K562 (cell line): ENCODE measurements around the gene NTN1. TPM values are rescaled to one million over a fixed set of nuclear protein-coding genes. Genes with fewer than 3 reads are reported as not detected.

ENCODE experiments used
- ATAC-seq: fragments of 200-7000 bp; cut with Tn5 transposase; 3 replicates; pipeline ENCODE4 v1.9.1; 2020; ENCODE audit warnings: moderate library complexity
- BruUV-seq: library from RNA; stranded (reverse); fragments of 400-500 nt; replicated peaks from 2 replicates; lab custom pipeline; 2021; lab: Mats Ljungman, UMichigan
- CTCF ChIA-PET: fragments of 300-600 bp; formaldehyde crosslinking; extraction: SDS; loops from one replicate; lab custom pipeline; 2021; ENCODE audit warnings: low intra/inter-chr PET ratio; lab: Yijun Ruan, JAX
- POLR2A ChIA-PET: fragments of 300-600, 350-650 bp; sonication (Branson Sonifier 250); formaldehyde crosslinking; extraction: SDS; loops from one replicate; lab custom pipeline; 2021; ENCODE audit warnings: antibody characterized with exemption, inconsistent platforms; lab: Yijun Ruan, JAX
- DNase-seq, 4 experiments: peaks; one replicate each; pipeline versions ENCODE4 v3.0.0 to v3.0.0-alpha.2; 2011 to 2018; ENCODE audit warnings: low spot score in 3 of 4, mixed read lengths in 3 of 4; ENCODE audit errors: extremely low read depth in 1 of 4
- FAIRE-seq: peaks from 2 replicates; lab custom pipeline; 2011; peaks lifted over from hg19 to GRCh38; lab: Jason Lieb, UNC
- H2AFZ ChIP-seq: 2 replicates; pipeline ENCODE4 v1.6.0; 2011; ENCODE audit warnings: low read depth, low read length, control low read depth, inconsistent platforms
- H3K27ac ChIP-seq: fragments of 200-600 bp; 3 replicates; pipeline ENCODE4 v1.8.0; 2011; ENCODE audit warnings: low read depth, mild to moderate bottlenecking, control low read depth, inconsistent platforms, low read length, moderate library complexity, mixed read lengths; ENCODE audit errors: extremely low read depth
- H3K27me3 ChIP-seq, 2 experiments: fragments of 300-600 bp in 1 of 2; 2 replicates in 1 of 2; 3 replicates in 1 of 2; pipeline versions ENCODE4 v1.6.0 to v1.8.0; 2011; ENCODE audit warnings: inconsistent platforms in 2 of 2, low read length in 2 of 2, mild to moderate bottlenecking in 1 of 2, mixed read lengths in 1 of 2, moderate library complexity in 1 of 2; ENCODE audit not compliant: control insufficient read depth in 2 of 2, insufficient read depth in 2 of 2
- H3K36me3 ChIP-seq: fragments of 300-600 bp; 3 replicates; pipeline ENCODE4 v1.8.0; 2011; ENCODE audit warnings: mild to moderate bottlenecking, low read length, inconsistent platforms; ENCODE audit not compliant: control insufficient read depth, insufficient read depth
- H3K4me1 ChIP-seq, 2 experiments: fragments of 200-600 bp in 1 of 2; replicated peaks in 1 of 2; 2 replicates in 1 of 2; 3 replicates in 1 of 2; pipeline versions ENCODE4 v1.5.1 to v1.8.0; 2011; ENCODE audit warnings: inconsistent platforms in 2 of 2, low read length in 2 of 2, mild to moderate bottlenecking in 1 of 2, mixed read lengths in 1 of 2, moderate library complexity in 1 of 2; ENCODE audit not compliant: control insufficient read depth in 2 of 2, insufficient read depth in 2 of 2
- H3K4me2 ChIP-seq: 2 replicates; pipeline ENCODE4 v1.6.1; 2011; ENCODE audit warnings: low read length, control low read depth, inconsistent platforms, mixed read lengths; ENCODE audit not compliant: insufficient read depth
- H3K4me3 ChIP-seq: fragments of 200-600 bp; sonication (generic), shearing (Covaris generic); 2 replicates; pipeline ENCODE4 v1.5.1; 2016; ENCODE audit warnings: control low read depth, inconsistent platforms
- H3K79me2 ChIP-seq: fragments of 200-600 bp; 3 replicates; pipeline ENCODE4 v1.8.0; 2011; ENCODE audit warnings: low read length, inconsistent platforms; ENCODE audit not compliant: control insufficient read depth, insufficient read depth
- H3K9ac ChIP-seq, 2 experiments: 2 replicates each; pipeline versions ENCODE4 v1.6.0 to v1.6.1; 2011; ENCODE audit warnings: low read depth in 2 of 2, low read length in 2 of 2, control low read depth in 1 of 2, inconsistent platforms in 1 of 2, mild to moderate bottlenecking in 1 of 2, mixed read lengths in 1 of 2; ENCODE audit not compliant: insufficient read depth in 1 of 2
- H3K9me1 ChIP-seq: one replicate; pipeline ENCODE4 v1.6.0; 2011; ENCODE audit warnings: inconsistent platforms, mild to moderate bottlenecking, low read length, moderate library complexity; ENCODE audit not compliant: control insufficient read depth, insufficient read depth
- H3K9me3 ChIP-seq: replicated peaks from 2 replicates; pipeline ENCODE4 v1.5.1; 2011; ENCODE audit warnings: low read depth, low read length, inconsistent platforms; ENCODE audit not compliant: control insufficient read depth, insufficient read depth
- H4K20me1 ChIP-seq: replicated peaks from 2 replicates; pipeline ENCODE4 v1.6.1; 2011; ENCODE audit warnings: low read length, inconsistent platforms, mixed read lengths; ENCODE audit not compliant: control insufficient read depth, insufficient read depth
- EHMT2 ChIP-seq: fragments of 450-650 bp; IDR thresholded peaks from 2 replicates; pipeline ENCODE4 v1.6.1; 2018; ENCODE audit warnings: antibody characterized with exemption
- EWSR1 ChIP-seq: fragments of 450-650 bp; IDR thresholded peaks from 2 replicates; pipeline ENCODE4 v1.6.1; 2018; ENCODE audit warnings: borderline replicate concordance, mild to moderate bottlenecking, low read depth, moderate library complexity; ENCODE audit not compliant: partially characterized antibody
- GTF2B ChIP-seq: IDR thresholded peaks from 2 replicates; pipeline ENCODE4 v1.6.1; 2011; ENCODE audit not compliant: insufficient read length; ENCODE audit errors: extremely low read depth
- HDAC3 ChIP-seq: fragments of 450-650 bp; IDR thresholded peaks from 2 replicates; pipeline ENCODE4 v1.6.1; 2018; ENCODE audit warnings: borderline replicate concordance, mild to moderate bottlenecking, moderate library complexity; ENCODE audit not compliant: partially characterized antibody
- KLF6 ChIP-seq: fragments of 250-450 bp; sonication (Bioruptor Pico); IDR thresholded peaks from 2 replicates; pipeline ENCODE4 v1.4.0; 2020; ENCODE audit warnings: mild to moderate bottlenecking, moderate library complexity, borderline replicate concordance
- MIER1 ChIP-seq: fragments of 450-650 bp; IDR thresholded peaks from 2 replicates; pipeline ENCODE4 v1.6.1; 2016; ENCODE audit warnings: antibody characterized with exemption, mild to moderate bottlenecking, low read depth
- NCOA2 ChIP-seq, 2 experiments: fragments of 450-650 bp; IDR thresholded peaks; 2 replicates each; pipeline ENCODE4 v1.6.1; 2018; ENCODE audit warnings: mild to moderate bottlenecking in 2 of 2, moderate library complexity in 1 of 2; ENCODE audit not compliant: partially characterized antibody in 2 of 2
- NR4A1 ChIP-seq, 2 experiments: fragments of 250-450 bp in 1 of 2; fragments of 450-650 bp in 1 of 2; sonication (Bioruptor Pico) in 1 of 2; IDR thresholded peaks; 2 replicates each; pipeline versions ENCODE4 v1.4.0 to v1.6.1; 2016 to 2020; ENCODE audit warnings: mild to moderate bottlenecking in 2 of 2, missing compliant biosample characterization in 1 of 2, missing genetic modification characterization in 1 of 2, moderate library complexity in 1 of 2
- POLR2A ChIP-seq: fragments of 450-650 bp; conservative IDR thresholded peaks from 2 replicates; pipeline ENCODE4 v1.6.1; 2016
- SMARCB1 ChIP-seq: IDR thresholded peaks from 2 replicates; pipeline ENCODE4 v1.6.1; 2011; ENCODE audit warnings: improper control_type of control experiment, low read depth; ENCODE audit not compliant: insufficient read length
- SNAPC5 ChIP-seq: fragments of 250-450 bp; sonication (Bioruptor Pico); IDR thresholded peaks from 2 replicates; pipeline ENCODE4 v1.8.0; 2021; ENCODE audit warnings: moderate library complexity, mild to moderate bottlenecking, inconsistent platforms
- ZNF324 ChIP-seq: fragments of 250-450 bp; sonication (Bioruptor Pico); IDR thresholded peaks from 2 replicates; pipeline ENCODE4 v1.4.0; 2020; ENCODE audit warnings: mild to moderate bottlenecking
- ZNF639 ChIP-seq, 2 experiments: fragments of 200-800 bp in 1 of 2; sonication (Bioruptor generic) in 1 of 2; sonication (generic) in 1 of 2; formaldehyde crosslinking in 1 of 2; IDR thresholded peaks in 1 of 2; conservative IDR thresholded peaks in 1 of 2; 2 replicates each; pipeline versions ENCODE4 v1.5.0 to v1.6.1; 2016 to 2020; ENCODE audit warnings: missing compliant biosample characterization in 1 of 2, missing genetic modification characterization in 1 of 2, missing genetic modification reagents in 1 of 2
- ZNF655 ChIP-seq: fragments of 250-450 bp; sonication (Bioruptor Pico); IDR thresholded peaks from 2 replicates; pipeline ENCODE4 v1.5.0; 2021
- WGBS: fragments of 100-300 bp; shearing (Covaris generic); methylation state at CpG from one replicate; pipeline ENCODE4 v1.1.6; 2016; ENCODE audit warnings: low coverage, mixed read lengths; ENCODE audit not compliant: insufficient coverage; ENCODE audit errors: missing lambda C conversion rate; 5-methylcytosine and 5-hydroxymethylcytosine counted together
- in situ Hi-C: fragments of 300-500 bp; cut with MboI; formaldehyde crosslinking; loops from 4 replicates; pipeline ENCODE4 v1.15.0; 2018; ENCODE audit warnings: inconsistent platforms, mixed read lengths
- intact Hi-C: fragments of 100-400 bp; cut with micrococcal nuclease; formaldehyde crosslinking; loops from 2 replicates; pipeline ENCODE4 v1.14.2; 2022
- polyA plus RNA-seq, 8 experiments: library from polyadenylated mRNA; depleted of rRNA in 4 of 8; stranded (reverse) in 5 of 8; unstranded in 3 of 8; fragments of >200 nt; fragmentation: Nextera tagmentation in 2 of 8; fragmentation: Illumina TruSeq in 1 of 8; extraction: Ambion mirVana in 2 of 8; extraction: Trizol in 1 of 8; gene quantifications; 2 replicates each; pipeline versions ENCODE4 v1.2.1 to v1.2.3, GENCODE V29; 2011 to 2014; ENCODE audit warnings: inconsistent platforms in 1 of 8, missing spikeins in 1 of 8
- total RNA-seq, 7 experiments: library from RNA; depleted of rRNA in 6 of 7; stranded (reverse); fragments of >200 nt in 6 of 7; fragmentation: Illumina TruSeq in 2 of 7; extraction: Trizol in 2 of 7; gene quantifications; 2 replicates each; pipeline versions ENCODE4 v1.2.1 to v1.2.3, GENCODE V29; 2011 to 2021; ENCODE audit warnings: low replicate concordance in 1 of 7

NTN1 gene
- total and polyA plus RNA-seq, 9 of the 15 experiments (the other 6 are each of a cell fraction or from before 2014, with no cell fraction given) = 0.02 TPM; not detected in 8

- WGBS = 9% methylated on average over 20 of the region's 21 CpGs
- Histone ChIP-seq H4K20me1 (0 out of 2 replicates have a peak, but pooled peaks cover under 1% of the 10 kb centered on the region), H3K9me1 (no peaks in the 10 kb centered on the region), H3K4me1 (peaks cover 0 to 16% of the 10 kb centered on the region in 2 experiments; a peak in 2 of 5 replicates), H3K4me2 (no peak overlapping the region), H3K4me3 (no peak overlapping the region), H3K9ac (no peak overlapping the region), H3K27ac (no peak overlapping the region), H2AFZ (no peak overlapping the region), H3K9me3 (no peaks in the 10 kb centered on the region), H3K36me3 (no peaks in the 10 kb centered on the region), H3K27me3 (peaks cover 0 to 29% of the 10 kb centered on the region in 2 experiments; a peak in 1 of 5 replicates), H3K79me2 (no peaks in the 10 kb centered on the region)
- DNase-seq = no peak
- in situ Hi-C loops = no loop called here
- CTCF ChIA-PET = no interaction called here
- no peak for FAIRE-seq
- intact Hi-C loops = no loop called here
- no TSS peak for BruUV-seq
- POLR2A ChIA-PET = interaction anchor here (1.0 kb wide), 1 partner anchor 331 kb away, joined by 3 read pairs; the partner anchor contains the start of gene STX8
- no peak for ATAC-seq
- TF ChIP-seq ZNF655 (CRISPR knock-in tag) (no peak), ZNF324 (CRISPR knock-in tag) (no peak), GTF2B (no peak), ZNF639 (CRISPR knock-in tag; conservative IDR thresholded peaks at IDR 0.05 in 1 of 2, IDR thresholded peaks at IDR 0.05 in 1 of 2) (no peak), NCOA2 (IDR thresholded peaks at IDR 0.05; ENCODE audit: partially characterized antibody in 2 of 2) (no peak), EHMT2 (no peak), MIER1 (no peak), NR4A1 (CRISPR knock-in tag; IDR thresholded peaks at IDR 0.05) (no peak), NR4A1 (tag; IDR thresholded peaks at IDR 0.05) (no peak), POLR2A (no peak), KLF6 (CRISPR knock-in tag) (no peak), SMARCB1 (no peak), SNAPC5 (no peak), HDAC3 (no peak), EWSR1 (no peak)
Measured at GRCh38 chr17:9244066-9245052, 223.0 kb downstream of the NTN1 start.
